ENCODE results near the gene ZNF554. TPM values are rescaled to one million over a fixed set of nuclear protein-coding genes. Genes with fewer than 3 reads are reported as not detected.

The ZNF554 gene
- total RNA-seq, 2 experiments from 2014 or later: 3.5 to 3.6 TPM

DNA sequence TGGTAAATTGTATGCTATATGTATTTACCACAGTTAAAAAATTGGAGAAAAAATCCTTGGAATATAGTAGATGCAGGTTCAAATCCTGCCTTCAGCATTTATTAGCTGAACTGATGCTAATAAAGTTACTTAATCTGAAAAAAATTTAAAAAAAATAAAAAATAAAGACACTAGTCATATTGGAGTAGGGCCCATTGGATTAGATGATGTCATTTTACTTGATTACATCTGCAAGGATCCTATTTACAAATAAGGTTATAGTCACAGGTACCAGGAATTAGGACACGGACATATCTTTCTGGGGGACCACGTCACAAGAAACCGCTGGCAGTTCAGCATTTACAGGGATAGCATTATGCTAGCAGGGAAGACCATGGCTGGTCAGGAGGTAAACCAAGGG, 27.8 kb downstream of the ZNF554 start:
- Histone ChIP-seq H3K9me3 (ENCODE audit: control insufficient read depth in 1 of 2, insufficient read depth in 1 of 2, low read length in 2 of 2) (peaks cover 9 to 24% of the 10 kb centered on the region in 2 experiments), H3K4me1 (ENCODE audit: insufficient read depth, low read length) (peaks cover 19% of the 10 kb centered on the region), H3K4me3 (ENCODE audit: low read length) (no peak overlapping the region), H3K36me3 (ENCODE audit: insufficient read depth, low read length) (peaks cover 18% of the 10 kb centered on the region), H3K27me3 (ENCODE audit: control insufficient read depth in 1 of 2, insufficient read depth in 2 of 2, low read length in 2 of 2) (no peaks in the 10 kb centered on the region), H3K27ac (ENCODE audit: low read depth in 1 of 2, low read length in 2 of 2) (no peak overlapping the region)
- ATAC-seq (ENCODE audit: poor library complexity): no peak
- POLR2A ChIA-PET: no interaction called here
- no peak overlapping the region for H3K4me3 Mint-ChIP-seq
- TF ChIP-seq, protein P1, sequence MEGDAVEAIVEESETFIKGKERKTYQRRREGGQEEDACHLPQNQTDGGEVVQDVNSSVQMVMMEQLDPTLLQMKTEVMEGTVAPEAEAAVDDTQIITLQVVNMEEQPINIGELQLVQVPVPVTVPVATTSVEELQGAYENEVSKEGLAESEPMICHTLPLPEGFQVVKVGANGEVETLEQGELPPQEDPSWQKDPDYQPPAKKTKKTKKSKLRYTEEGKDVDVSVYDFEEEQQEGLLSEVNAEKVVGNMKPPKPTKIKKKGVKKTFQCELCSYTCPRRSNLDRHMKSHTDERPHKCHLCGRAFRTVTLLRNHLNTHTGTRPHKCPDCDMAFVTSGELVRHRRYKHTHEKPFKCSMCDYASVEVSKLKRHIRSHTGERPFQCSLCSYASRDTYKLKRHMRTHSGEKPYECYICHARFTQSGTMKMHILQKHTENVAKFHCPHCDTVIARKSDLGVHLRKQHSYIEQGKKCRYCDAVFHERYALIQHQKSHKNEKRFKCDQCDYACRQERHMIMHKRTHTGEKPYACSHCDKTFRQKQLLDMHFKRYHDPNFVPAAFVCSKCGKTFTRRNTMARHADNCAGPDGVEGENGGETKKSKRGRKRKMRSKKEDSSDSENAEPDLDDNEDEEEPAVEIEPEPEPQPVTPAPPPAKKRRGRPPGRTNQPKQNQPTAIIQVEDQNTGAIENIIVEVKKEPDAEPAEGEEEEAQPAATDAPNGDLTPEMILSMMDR (IDR thresholded peaks at IDR 0.05): no peak
- H3K27me3 Mint-ChIP-seq: no peaks in the 10 kb centered on the region
- H3K4me1 Mint-ChIP-seq (ENCODE audit: low read depth): peaks cover 24% of the 10 kb centered on the region
- H3K27ac Mint-ChIP-seq: no peak overlapping the region
- intact Hi-C loops (cut with DNase I, micrococcal nuclease): no loop called here
- CTCF ChIA-PET: no interaction called here
- no peak for DNase-seq
- H3K9me3 Mint-ChIP-seq: peaks cover 4% of the 10 kb centered on the region
- H3K36me3 Mint-ChIP-seq (ENCODE audit: low read depth): peaks cover 73% of the 10 kb centered on the region

DNA sequence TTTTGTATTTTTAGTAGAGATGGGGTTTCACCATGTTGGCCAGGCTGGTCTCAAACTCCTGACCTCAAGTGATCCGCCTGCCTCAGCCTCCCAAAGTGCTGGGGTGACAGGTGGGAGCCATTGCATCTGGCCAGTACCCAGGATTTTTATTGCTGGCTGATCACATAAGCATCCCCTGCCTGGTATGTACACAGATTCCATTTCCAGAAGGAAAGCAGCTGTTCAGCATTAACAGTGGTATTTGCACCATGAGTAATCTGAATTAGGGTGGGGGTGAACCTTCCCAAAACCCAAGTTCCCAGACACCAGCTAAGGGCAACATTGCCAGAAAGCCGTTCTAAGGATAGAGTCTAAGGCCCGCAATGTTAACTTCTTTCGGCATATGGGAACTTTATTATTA, 28.9 kb downstream of the ZNF554 start:
- Mint-ChIP-seq H3K9me3 (peaks cover 9% of the 10 kb centered on the region), H3K36me3 (ENCODE audit: low read depth) (peaks cover 77% of the 10 kb centered on the region), H3K4me3 (no peak overlapping the region)

DNA sequence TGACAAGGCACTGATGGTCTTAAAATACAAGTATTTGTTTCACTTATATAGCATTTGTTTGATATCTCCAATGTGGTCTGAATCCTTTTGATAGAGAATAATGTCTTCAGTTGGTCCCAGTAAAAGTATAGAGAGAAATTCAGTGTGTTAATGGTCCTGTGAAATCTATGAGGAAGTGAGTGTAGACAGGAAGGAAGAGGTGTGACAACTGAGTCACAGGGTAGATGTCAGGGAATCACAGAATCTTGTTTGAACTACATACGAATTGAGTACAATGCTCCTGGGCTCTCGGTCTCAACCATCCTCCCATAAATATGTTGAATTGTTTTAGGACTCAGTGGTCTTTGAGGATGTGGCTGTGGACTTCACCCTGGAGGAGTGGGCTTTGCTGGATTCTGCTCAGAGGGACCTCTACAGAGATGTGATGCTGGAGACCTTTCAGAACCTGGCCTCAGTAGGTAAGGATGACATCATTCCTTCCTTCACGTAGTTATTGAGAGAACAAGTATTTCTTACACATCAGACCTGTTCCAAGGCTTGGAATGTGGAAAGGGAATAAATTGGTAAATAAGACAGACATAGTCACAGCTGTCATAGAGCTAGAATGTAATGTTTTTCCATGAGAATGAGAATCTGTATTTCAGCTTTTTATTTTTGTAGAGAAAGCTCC, 30.7 kb downstream of the ZNF554 start:
- CTCF ChIA-PET: interaction anchor here (0.5 to 1.6 kb wide), 2 partner anchors 9 to 314 kb away, joined by 3 to 5 read pairs; partner anchors contain the start of gene ZNF555
- H3K27me3 Mint-ChIP-seq: no peaks in the 10 kb centered on the region
- H3K36me3 ChIP-seq (ENCODE audit: insufficient read depth, low read length): peaks cover 32% of the 10 kb centered on the region
- no peaks in the 10 kb centered on the region for H3K27me3 ChIP-seq (ENCODE audit: control insufficient read depth in 1 of 2, insufficient read depth in 2 of 2, low read length in 2 of 2)
- H3K9me3 Mint-ChIP-seq: peaks cover 20% of the 10 kb centered on the region
- H3K4me1 Mint-ChIP-seq (ENCODE audit: low read depth): peaks cover 18% of the 10 kb centered on the region
- POLR2A ChIA-PET: interaction anchor here (1.5 kb wide), 1 partner anchor 9 kb away, joined by 7 read pairs; the partner anchor contains the start of gene ZNF555
- TF ChIP-seq, protein P1 (IDR thresholded peaks at IDR 0.05): no peak
- H3K4me3 ChIP-seq (ENCODE audit: low read length): no peak overlapping the region
- DNase-seq (peak in 2 of 14 experiments; percentile 14 to 22), ATAC-seq (ENCODE audit: poor library complexity) (no peak)
- H3K27ac Mint-ChIP-seq: peak overlapping the region; percentile 13
- intact Hi-C loops (cut with DNase I, micrococcal nuclease): no loop called here
- no peak overlapping the region for H3K4me3 Mint-ChIP-seq
- peaks cover 88% of the 10 kb centered on the region for H3K36me3 Mint-ChIP-seq (ENCODE audit: low read depth)
- no peak overlapping the region for H3K27ac ChIP-seq (ENCODE audit: low read depth in 1 of 2, low read length in 2 of 2)
- peaks cover 9 to 38% of the 10 kb centered on the region in 2 experiments for H3K9me3 ChIP-seq (ENCODE audit: control insufficient read depth in 1 of 2, insufficient read depth in 1 of 2, low read length in 2 of 2)
- H3K4me1 ChIP-seq (ENCODE audit: insufficient read depth, low read length): peaks cover 15% of the 10 kb centered on the region

More for the DNA sequence above, 28.9 kb downstream of the ZNF554 start:
- TF ChIP-seq, protein P1 (IDR thresholded peaks at IDR 0.05): no peak
- POLR2A ChIA-PET: no interaction called here
- Mint-ChIP-seq H3K4me1 (ENCODE audit: low read depth) (peaks cover 13% of the 10 kb centered on the region), H3K27ac (no peak overlapping the region), H3K27me3 (no peaks in the 10 kb centered on the region)
- ATAC-seq (ENCODE audit: poor library complexity): no peak
- Histone ChIP-seq H3K36me3 (ENCODE audit: insufficient read depth, low read length) (peaks cover 29% of the 10 kb centered on the region), H3K27ac (ENCODE audit: low read depth in 1 of 2, low read length in 2 of 2) (no peak overlapping the region), H3K27me3 (ENCODE audit: control insufficient read depth in 1 of 2, insufficient read depth in 2 of 2, low read length in 2 of 2) (no peaks in the 10 kb centered on the region), H3K9me3 (ENCODE audit: control insufficient read depth in 1 of 2, insufficient read depth in 1 of 2, low read length in 2 of 2) (peaks cover 9 to 35% of the 10 kb centered on the region in 2 experiments), H3K4me3 (ENCODE audit: low read length) (no peak overlapping the region), H3K4me1 (ENCODE audit: insufficient read depth, low read length) (peaks cover 11% of the 10 kb centered on the region)
- intact Hi-C loops (cut with DNase I, micrococcal nuclease): no loop called here
- CTCF ChIA-PET: no interaction called here
- no peak for DNase-seq
